ENCODE measurements around the gene EPHA6.
"Not testable (repeated sequence)": the region's sequence is repeated elsewhere in the genome, so short reads cannot be mapped to it uniquely, and the experiment has no call there.

The EPHA6 gene

GRCh38 chr3:97612632-97613031 lies 798.2 kb downstream of the EPHA6 start:
- no peak overlapping the region for H3K27ac ChIP-seq
- no peak for DNase-seq (ENCODE audit: low spot score)
- TF ChIP-seq CTCF (IDR thresholded peaks at IDR 0.05) = no peak
- H3K4me3 ChIP-seq = no peak overlapping the region

- H3K27ac ChIP-seq = no peak overlapping the region
- no peak for DNase-seq (ENCODE audit: low spot score)
- H3K4me3 ChIP-seq = no peak overlapping the region
- TF ChIP-seq CTCF (IDR thresholded peaks at IDR 0.05) = no peak
Measured at GRCh38 chr3:97613139-97613538, 798.7 kb downstream of the EPHA6 start.

GRCh38 chr3:97620514-97620913 lies 806.1 kb downstream of the EPHA6 start:
- not testable (repeated sequence) for DNase-seq (ENCODE audit: low spot score); H3K27ac ChIP-seq; H3K4me3 ChIP-seq

- no peak overlapping the region for H3K27ac ChIP-seq
- DNase-seq (ENCODE audit: low spot score) = no peak
- H3K4me3 ChIP-seq = no peak overlapping the region
- TF ChIP-seq CTCF (IDR thresholded peaks at IDR 0.05) = no peak
Measured at GRCh38 chr3:97636465-97636864, 822.1 kb downstream of the EPHA6 start.

- no peak overlapping the region for H3K4me3 ChIP-seq
- TF ChIP-seq CTCF (IDR thresholded peaks at IDR 0.05) = no peak
- DNase-seq (ENCODE audit: low spot score) = no peak
- H3K27ac ChIP-seq = no peak overlapping the region
Measured at GRCh38 chr3:97646932-97647331, 832.5 kb downstream of the EPHA6 start.

GRCh38 chr3:97647441-97647982 lies 833.1 kb downstream of the EPHA6 start:
- no peak for DNase-seq (ENCODE audit: low spot score)
- TF ChIP-seq CTCF (IDR thresholded peaks at IDR 0.05) = no peak
- H3K27ac ChIP-seq = no peak overlapping the region
- no peak overlapping the region for H3K4me3 ChIP-seq

GRCh38 chr3:97655971-97656370 lies 841.6 kb downstream of the EPHA6 start:
- no peak for DNase-seq (ENCODE audit: low spot score)
- TF ChIP-seq CTCF (IDR thresholded peaks at IDR 0.05) = no peak
- H3K4me3 ChIP-seq = no peak overlapping the region

GRCh38 chr3:97656638-97657037 lies 842.2 kb downstream of the EPHA6 start:
- Histone ChIP-seq H3K27ac (no peak overlapping the region), H3K4me3 (no peak overlapping the region)
- DNase-seq (ENCODE audit: low spot score) = no peak
- TF ChIP-seq CTCF (IDR thresholded peaks at IDR 0.05) = no peak

More at GRCh38 chr3:97655971-97656370, 841.6 kb downstream of the EPHA6 start:
- no peak overlapping the region for H3K27ac ChIP-seq

Data from coronary artery (tissue), 2 donors.